NOMO-1 (cell line): Measurements from ENCODE around the gene ARHGAP15.
A peak's percentile ranks its signal among the peaks of the same experiment; 100 is the strongest.
"Not testable (repeated sequence)": the region's sequence is repeated elsewhere in the genome, so short reads cannot be mapped to it uniquely, and the experiment has no call there.

Source experiments
- DNase-seq, 2 experiments: peaks; one replicate each; lab custom pipeline; 2025; ENCODE audit not compliant: unreplicated experiment in 2 of 2; lab: John Stamatoyannopoulos, UW

The ARHGAP15 gene

GRCh38 chr2:143513081-143513480 is 383.9 kb downstream of the ARHGAP15 start:
- DNase-seq = no peak

- DNase-seq = no peak
Measured at GRCh38 chr2:143514413-143514812, 385.2 kb downstream of the ARHGAP15 start.

GRCh38 chr2:143515318-143515717 is 386.1 kb downstream of the ARHGAP15 start:
- no peak for DNase-seq

- no peak for DNase-seq
Measured at GRCh38 chr2:143519521-143519920, 390.3 kb downstream of the ARHGAP15 start.

- no peak for DNase-seq
Measured at GRCh38 chr2:143521396-143521795, 392.2 kb downstream of the ARHGAP15 start.

GRCh38 chr2:143522699-143523098 is 393.5 kb downstream of the ARHGAP15 start:
- no peak for DNase-seq

GRCh38 chr2:143524119-143524553 is 394.9 kb downstream of the ARHGAP15 start:
- no peak for DNase-seq

- no peak for DNase-seq
Measured at GRCh38 chr2:143524559-143525401, 395.6 kb downstream of the ARHGAP15 start.

GRCh38 chr2:143525402-143525860 is 396.2 kb downstream of the ARHGAP15 start:
- DNase-seq = no peak

GRCh38 chr2:143526498-143526897 is 397.3 kb downstream of the ARHGAP15 start:
- no peak for DNase-seq

GRCh38 chr2:143528021-143528420 is 398.8 kb downstream of the ARHGAP15 start:
- no peak for DNase-seq

GRCh38 chr2:143529118-143529720 is 400.0 kb downstream of the ARHGAP15 start:
- DNase-seq = no peak

- DNase-seq = no peak
Measured at GRCh38 chr2:143530758-143531157, 401.5 kb downstream of the ARHGAP15 start.

- DNase-seq = no peak
Measured at GRCh38 chr2:143532061-143532460, 402.8 kb downstream of the ARHGAP15 start.

- no peak for DNase-seq
Measured at GRCh38 chr2:143533846-143534245, 404.6 kb downstream of the ARHGAP15 start.

- DNase-seq = no peak
Measured at GRCh38 chr2:143535802-143536201, 406.6 kb downstream of the ARHGAP15 start.

GRCh38 chr2:143541899-143542298 is 412.7 kb downstream of the ARHGAP15 start:
- not testable (repeated sequence) for DNase-seq

GRCh38 chr2:143545059-143545948 is 416.1 kb downstream of the ARHGAP15 start:
- no peak for DNase-seq

- no peak for DNase-seq
Measured at GRCh38 chr2:143545949-143546255, 416.7 kb downstream of the ARHGAP15 start.

- DNase-seq = peak; percentile 30 to 38
Measured at GRCh38 chr2:143548032-143548431, 418.8 kb downstream of the ARHGAP15 start.

GRCh38 chr2:143550500-143550899 is 421.3 kb downstream of the ARHGAP15 start:
- peak in 1 of 2 experiments; percentile 65 for DNase-seq
